GM21360 (cell line): Measurements from ENCODE around the gene LAMC2.

ENCODE experiments used
- ATAC-seq: cut with Tn5 transposase; IDR thresholded peaks from one replicate; pipeline ENCODE4 v1.9.1; 2021; ENCODE audit warnings: mild to moderate bottlenecking, moderate library complexity; ENCODE audit not compliant: unreplicated experiment

Gene LAMC2

GRCh38 chr1:183283286-183283685 lies 97.2 kb downstream of the LAMC2 start:
- ATAC-seq = no peak

GRCh38 chr1:183284086-183284485 lies 98.0 kb downstream of the LAMC2 start:
- ATAC-seq = no peak

- no peak for ATAC-seq
Measured at GRCh38 chr1:183285256-183285655, 99.2 kb downstream of the LAMC2 start.

- ATAC-seq = no peak
Measured at GRCh38 chr1:183285746-183286145, 99.7 kb downstream of the LAMC2 start.

GRCh38 chr1:183287191-183287675 lies 101.2 kb downstream of the LAMC2 start:
- no peak for ATAC-seq

GRCh38 chr1:183288583-183288982 lies 102.5 kb downstream of the LAMC2 start:
- no peak for ATAC-seq

GRCh38 chr1:183289051-183289496 lies 103.0 kb downstream of the LAMC2 start:
- ATAC-seq = no peak

GRCh38 chr1:183290628-183291027 lies 104.6 kb downstream of the LAMC2 start:
- no peak for ATAC-seq

GRCh38 chr1:183291216-183291762 lies 105.2 kb downstream of the LAMC2 start:
- no peak for ATAC-seq

- no peak for ATAC-seq
Measured at GRCh38 chr1:183291802-183292514, 105.9 kb downstream of the LAMC2 start.

GRCh38 chr1:183293241-183293640 lies 107.2 kb downstream of the LAMC2 start:
- no peak for ATAC-seq

GRCh38 chr1:183293876-183294275 lies 107.8 kb downstream of the LAMC2 start:
- ATAC-seq = no peak
